AG04449 (cell line): ENCODE results near the gene GRID2.

Experiments used
- CTCF ChIA-PET: fragments of 350-600 bp; formaldehyde crosslinking; extraction: SDS; loops from one replicate; lab custom pipeline; 2021; ENCODE audit warnings: antibody characterized with exemption; lab: Yijun Ruan, JAX
- POLR2A ChIA-PET: fragments of 400-600, 350-600 bp; formaldehyde crosslinking; extraction: SDS; loops from one replicate; lab custom pipeline; 2020; ENCODE audit warnings: antibody characterized with exemption, inconsistent platforms; lab: Yijun Ruan, JAX
- DNase-seq: peaks from one replicate; pipeline ENCODE4 v3.0.0-alpha.2; 2010; ENCODE audit warnings: low read depth, low spot score
- H3K4me3 ChIP-seq: 2 replicates; pipeline ENCODE4 v1.5.1; 2011; ENCODE audit warnings: low read depth, mild to moderate bottlenecking, control low read depth, low read length
- CTCF ChIP-seq: IDR thresholded peaks from one replicate; pipeline ENCODE4 v1.5.1; 2011; ENCODE audit warnings: mild to moderate bottlenecking, moderate library complexity, low read length, control low read depth, inconsistent platforms; ENCODE audit not compliant: insufficient read depth; ENCODE audit errors: missing control alignments

Gene GRID2

GRCh38 chr4:92988301-92988700, 684.5 kb downstream of the GRID2 start:
- ChIA-PET CTCF (no interaction called here), POLR2A (no interaction called here)
- DNase-seq = no peak
- no peak overlapping the region for H3K4me3 ChIP-seq
- no peak for TF ChIP-seq CTCF

GRCh38 chr4:92992758-92993157, 689.0 kb downstream of the GRID2 start:
- TF ChIP-seq CTCF = no peak
- POLR2A ChIA-PET = no interaction called here
- no peak for DNase-seq
- CTCF ChIA-PET = no interaction called here
- no peak overlapping the region for H3K4me3 ChIP-seq

- POLR2A ChIA-PET = no interaction called here
- CTCF ChIA-PET = no interaction called here
- no peak overlapping the region for H3K4me3 ChIP-seq
- no peak for TF ChIP-seq CTCF
- DNase-seq = no peak
Observed at GRCh38 chr4:92994727-92995126, 691.0 kb downstream of the GRID2 start.

GRCh38 chr4:92996533-92996932, 692.8 kb downstream of the GRID2 start:
- CTCF ChIA-PET = no interaction called here
- POLR2A ChIA-PET = no interaction called here

GRCh38 chr4:93000910-93001309, 697.1 kb downstream of the GRID2 start:
- POLR2A ChIA-PET = no interaction called here
- DNase-seq = no peak
- CTCF ChIA-PET = no interaction called here
- no peak overlapping the region for H3K4me3 ChIP-seq
- no peak for TF ChIP-seq CTCF

More at GRCh38 chr4:92996533-92996932, 692.8 kb downstream of the GRID2 start:
- DNase-seq = no peak
- H3K4me3 ChIP-seq = no peak overlapping the region
- TF ChIP-seq CTCF = no peak

- POLR2A ChIA-PET = no interaction called here
- no peak overlapping the region for H3K4me3 ChIP-seq
- CTCF ChIA-PET = no interaction called here
- DNase-seq = no peak
- no peak for TF ChIP-seq CTCF
Observed at GRCh38 chr4:93002240-93002639, 698.5 kb downstream of the GRID2 start.
